OCI-LY3 (cell line): ENCODE measurements around the gene SERPINB8.

Source experiments
- EZH2phosphoT487 ChIP-seq: fragments of 200-600 bp; shearing (Covaris generic); IDR thresholded peaks from 2 replicates; pipeline ENCODE4 v1.6.1; 2018; ENCODE audit warnings: antibody characterized with exemption, mixed run types, low read depth
- TF ChIP-seq, protein P1 (sequence below): fragments of 200-600, 300-600 bp; sonication (generic); IDR thresholded peaks from 2 replicates; pipeline ENCODE4 v1.5.1; 2014; ENCODE audit warnings: antibody characterized with exemption, low read length, low read depth

DNA sequence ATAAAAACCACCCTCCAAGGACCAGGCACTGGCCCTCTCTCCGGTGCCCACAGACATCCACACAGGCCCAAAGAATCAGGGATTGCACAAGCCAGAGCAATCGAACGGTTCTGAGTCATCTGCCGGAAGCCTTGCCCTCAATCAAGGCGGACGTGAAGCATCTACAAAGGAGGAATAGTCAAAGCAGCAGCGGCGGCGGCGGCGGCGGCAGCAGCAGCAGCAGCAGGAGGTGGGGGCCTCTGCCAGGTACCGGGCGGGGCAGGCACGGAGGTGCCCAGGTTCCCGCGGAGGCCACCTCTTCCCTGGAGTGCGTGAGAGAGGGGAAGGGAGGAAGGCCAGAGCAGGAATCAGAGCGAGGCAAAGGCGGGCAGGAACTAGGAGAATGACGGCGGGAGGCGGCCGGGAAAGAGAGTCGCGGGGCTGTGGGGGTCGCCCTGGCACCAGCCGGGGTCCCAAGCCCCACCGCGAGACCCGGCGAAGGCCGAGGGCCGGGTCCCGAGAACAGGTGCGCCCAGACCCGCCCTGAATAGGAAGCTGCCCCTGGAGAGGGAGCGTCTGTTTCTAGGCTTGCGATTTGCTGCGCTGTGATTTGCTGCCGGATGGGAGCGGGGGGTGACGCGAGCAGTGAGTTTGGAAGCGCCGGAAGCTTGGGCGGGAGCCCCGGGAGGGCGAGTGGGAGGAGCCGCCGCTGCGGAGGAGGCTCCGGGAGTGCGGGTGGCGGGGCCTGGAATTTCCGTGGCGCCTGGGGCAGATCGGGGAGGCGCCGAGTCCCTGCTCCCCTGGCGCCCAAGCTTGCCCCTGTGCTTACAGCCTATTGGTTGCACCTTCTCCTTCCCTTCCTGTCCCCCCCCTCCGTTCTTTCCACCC, at the start of gene SERPINB8:
- TF ChIP-seq, protein P1, sequence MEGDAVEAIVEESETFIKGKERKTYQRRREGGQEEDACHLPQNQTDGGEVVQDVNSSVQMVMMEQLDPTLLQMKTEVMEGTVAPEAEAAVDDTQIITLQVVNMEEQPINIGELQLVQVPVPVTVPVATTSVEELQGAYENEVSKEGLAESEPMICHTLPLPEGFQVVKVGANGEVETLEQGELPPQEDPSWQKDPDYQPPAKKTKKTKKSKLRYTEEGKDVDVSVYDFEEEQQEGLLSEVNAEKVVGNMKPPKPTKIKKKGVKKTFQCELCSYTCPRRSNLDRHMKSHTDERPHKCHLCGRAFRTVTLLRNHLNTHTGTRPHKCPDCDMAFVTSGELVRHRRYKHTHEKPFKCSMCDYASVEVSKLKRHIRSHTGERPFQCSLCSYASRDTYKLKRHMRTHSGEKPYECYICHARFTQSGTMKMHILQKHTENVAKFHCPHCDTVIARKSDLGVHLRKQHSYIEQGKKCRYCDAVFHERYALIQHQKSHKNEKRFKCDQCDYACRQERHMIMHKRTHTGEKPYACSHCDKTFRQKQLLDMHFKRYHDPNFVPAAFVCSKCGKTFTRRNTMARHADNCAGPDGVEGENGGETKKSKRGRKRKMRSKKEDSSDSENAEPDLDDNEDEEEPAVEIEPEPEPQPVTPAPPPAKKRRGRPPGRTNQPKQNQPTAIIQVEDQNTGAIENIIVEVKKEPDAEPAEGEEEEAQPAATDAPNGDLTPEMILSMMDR: no peak
- TF ChIP-seq EZH2phosphoT487: no peak
